ENCODE results near the gene AKAP6.
"Not testable (repeated sequence)": the region's sequence is repeated elsewhere in the genome, so short reads cannot be mapped to it uniquely, and the experiment has no call there.

The AKAP6 gene

GRCh38 chr14:32374155-32374554 lies 45.1 kb downstream of the AKAP6 start:
- no peak for DNase-seq

DNA sequence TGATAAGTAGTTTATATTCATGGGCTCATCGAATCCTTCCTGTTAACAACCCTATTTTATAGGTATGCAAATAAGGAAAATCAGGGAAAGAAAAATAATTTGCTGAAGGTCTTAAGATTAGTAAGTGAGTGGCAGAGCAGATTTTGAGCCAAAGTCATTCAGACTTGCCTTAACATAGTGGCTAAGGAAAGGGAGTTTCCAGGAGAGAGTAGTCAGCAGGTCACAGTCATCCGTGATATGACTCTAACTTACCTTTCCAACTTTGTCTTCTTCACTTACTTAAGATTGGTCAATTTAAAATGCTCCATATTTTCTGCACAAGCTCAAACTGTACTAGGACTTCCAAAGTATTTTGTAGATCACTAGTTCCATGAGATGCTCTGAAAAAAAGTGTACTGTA lies 46.6 kb downstream of the AKAP6 start:
- DNase-seq = no peak

DNA sequence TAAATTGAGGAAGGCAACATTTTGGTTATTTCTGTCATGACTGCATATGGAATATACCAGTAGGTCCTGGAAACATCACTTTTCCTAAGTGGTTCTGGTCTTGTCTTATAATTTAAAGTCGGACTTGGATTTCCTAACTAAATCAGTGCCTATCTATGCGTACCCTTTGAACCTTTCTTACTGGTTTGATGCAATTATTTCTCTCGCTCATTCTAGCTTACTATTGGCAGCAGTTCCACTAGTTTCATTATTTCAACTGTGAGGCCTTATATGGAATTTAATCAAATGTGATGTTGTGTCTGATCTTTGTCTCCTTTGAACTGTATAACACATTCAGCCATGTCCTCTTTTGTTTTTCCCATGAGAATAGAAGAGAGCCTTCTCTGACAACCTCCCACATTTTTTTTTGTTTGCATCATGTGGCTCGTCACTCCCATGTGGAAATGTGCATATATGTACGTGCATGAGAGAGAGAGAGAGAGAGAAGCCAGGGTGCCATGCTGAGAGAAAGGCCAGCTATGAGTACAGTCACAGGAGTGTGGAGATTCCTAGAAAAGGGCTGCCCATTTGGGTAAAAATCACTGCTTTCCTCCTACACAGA lies 48.0 kb downstream of the AKAP6 start:
- DNase-seq = no peak

DNA sequence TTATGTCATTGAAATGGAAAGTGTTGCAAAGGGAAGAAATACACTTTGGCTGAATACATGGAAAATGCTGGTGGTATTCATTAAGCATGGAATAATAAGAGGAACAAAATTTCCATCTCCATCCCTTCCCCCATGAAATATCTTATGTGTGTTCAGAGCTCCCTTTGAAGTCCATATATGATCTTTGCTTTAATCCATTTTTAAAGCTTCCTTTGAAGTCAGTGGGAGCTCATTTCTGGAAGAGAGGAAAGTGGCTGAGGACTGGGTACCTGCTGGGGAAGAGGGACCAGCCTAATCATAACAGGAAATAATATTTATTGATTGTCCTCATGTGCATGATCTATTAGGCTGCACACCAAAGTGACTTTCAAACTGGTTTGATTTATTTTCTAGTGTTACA lies 49.2 kb downstream of the AKAP6 start:
- no peak for DNase-seq

DNA sequence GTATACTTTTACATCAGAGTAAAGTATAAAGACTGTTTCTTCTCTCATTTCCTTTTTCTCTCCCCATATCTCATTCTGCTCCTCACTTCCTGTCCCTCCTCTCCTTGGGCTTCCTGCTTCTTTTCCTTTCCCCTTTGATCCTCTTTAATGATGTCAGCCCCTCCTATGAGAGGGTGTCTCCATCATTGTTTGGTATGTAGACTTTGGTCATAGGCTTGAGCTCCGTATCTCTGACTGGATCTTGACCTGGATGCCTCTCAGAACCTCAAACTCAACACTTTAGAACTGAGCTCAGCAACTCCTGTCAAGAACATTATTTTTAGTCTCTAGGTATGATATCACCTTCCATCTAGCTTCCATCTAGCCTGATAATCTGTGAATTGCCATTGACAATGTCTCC lies 50.3 kb downstream of the AKAP6 start:
- no peak for DNase-seq

- no peak for DNase-seq
Observed at GRCh38 chr14:32381869-32382268, 52.8 kb downstream of the AKAP6 start.

GRCh38 chr14:32382704-32383103 lies 53.6 kb downstream of the AKAP6 start:
- no peak for DNase-seq

DNA sequence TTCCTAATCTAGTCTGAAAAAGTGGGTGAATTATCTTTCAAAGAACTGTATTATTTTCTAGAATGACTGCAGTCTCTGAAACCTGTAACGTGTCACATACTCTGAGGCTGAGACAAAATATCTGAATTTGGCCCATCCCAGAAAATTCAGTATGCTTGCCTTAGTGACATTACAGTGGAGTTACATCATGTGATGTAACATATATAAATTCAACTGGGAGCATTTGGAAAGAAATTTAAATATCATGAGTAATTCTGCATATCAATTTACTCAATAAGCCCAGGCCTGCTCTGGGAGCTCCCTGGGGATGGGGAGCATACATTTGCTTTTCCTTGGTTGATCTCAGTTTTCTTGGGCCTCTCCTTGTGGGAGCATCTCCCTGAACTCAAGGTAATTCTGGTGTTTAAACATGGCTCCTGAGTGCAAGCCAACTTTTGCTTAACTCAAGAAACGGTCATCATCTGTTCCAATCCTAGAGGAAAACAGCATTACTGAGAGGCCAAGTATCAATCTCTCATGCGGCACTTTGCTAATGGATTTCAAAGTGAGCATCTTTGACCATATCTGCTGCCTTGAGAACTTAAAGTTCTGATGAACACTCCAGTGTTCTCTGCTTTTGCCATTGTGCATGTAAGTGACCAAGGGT lies 54.4 kb downstream of the AKAP6 start:
- no peak for DNase-seq

DNA sequence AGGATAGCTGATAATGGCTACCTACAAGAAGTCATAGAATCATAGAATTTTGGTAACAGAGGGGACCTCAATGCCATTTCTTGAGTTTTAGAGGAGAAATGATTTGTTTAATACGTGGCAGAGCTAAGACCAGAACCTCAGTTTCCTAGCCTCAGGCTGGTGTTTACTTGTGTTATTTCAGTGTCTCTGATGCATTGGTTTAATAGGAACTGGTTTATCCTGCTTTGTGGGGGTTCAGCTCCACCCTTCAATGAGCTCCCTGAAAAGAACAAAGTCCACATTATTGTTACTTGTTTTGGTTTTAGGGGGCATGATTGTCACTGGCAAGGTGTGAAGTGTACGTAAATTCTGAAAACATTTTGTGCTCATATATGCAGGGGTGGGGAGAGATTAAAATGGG lies 55.4 kb downstream of the AKAP6 start:
- DNase-seq = no peak

GRCh38 chr14:32387295-32387694 lies 58.2 kb downstream of the AKAP6 start:
- DNase-seq = not testable (repeated sequence)

GRCh38 chr14:32393119-32393518 lies 64.0 kb downstream of the AKAP6 start:
- DNase-seq = no peak

DNA sequence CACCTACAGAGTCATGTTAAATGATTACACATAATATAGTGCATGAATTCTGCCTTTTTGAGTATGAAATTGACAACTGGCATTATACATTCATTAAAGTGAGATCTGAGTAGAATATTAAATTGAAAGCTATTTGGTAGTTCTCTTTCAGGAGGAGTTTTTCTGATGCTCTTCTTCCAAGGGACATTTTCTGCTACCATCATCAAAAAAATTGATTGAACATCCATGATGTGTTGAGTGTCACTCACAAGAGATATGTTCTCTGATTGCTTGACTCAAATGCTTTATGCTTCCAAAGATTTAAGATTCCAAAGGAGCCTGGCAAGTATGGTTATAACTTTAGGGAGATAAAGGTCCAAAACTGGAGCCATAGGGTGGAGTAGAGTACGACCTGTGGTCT lies 64.9 kb downstream of the AKAP6 start:
- DNase-seq = no peak

GRCh38 chr14:32396885-32397284 lies 67.8 kb downstream of the AKAP6 start:
- DNase-seq = no peak

DNA sequence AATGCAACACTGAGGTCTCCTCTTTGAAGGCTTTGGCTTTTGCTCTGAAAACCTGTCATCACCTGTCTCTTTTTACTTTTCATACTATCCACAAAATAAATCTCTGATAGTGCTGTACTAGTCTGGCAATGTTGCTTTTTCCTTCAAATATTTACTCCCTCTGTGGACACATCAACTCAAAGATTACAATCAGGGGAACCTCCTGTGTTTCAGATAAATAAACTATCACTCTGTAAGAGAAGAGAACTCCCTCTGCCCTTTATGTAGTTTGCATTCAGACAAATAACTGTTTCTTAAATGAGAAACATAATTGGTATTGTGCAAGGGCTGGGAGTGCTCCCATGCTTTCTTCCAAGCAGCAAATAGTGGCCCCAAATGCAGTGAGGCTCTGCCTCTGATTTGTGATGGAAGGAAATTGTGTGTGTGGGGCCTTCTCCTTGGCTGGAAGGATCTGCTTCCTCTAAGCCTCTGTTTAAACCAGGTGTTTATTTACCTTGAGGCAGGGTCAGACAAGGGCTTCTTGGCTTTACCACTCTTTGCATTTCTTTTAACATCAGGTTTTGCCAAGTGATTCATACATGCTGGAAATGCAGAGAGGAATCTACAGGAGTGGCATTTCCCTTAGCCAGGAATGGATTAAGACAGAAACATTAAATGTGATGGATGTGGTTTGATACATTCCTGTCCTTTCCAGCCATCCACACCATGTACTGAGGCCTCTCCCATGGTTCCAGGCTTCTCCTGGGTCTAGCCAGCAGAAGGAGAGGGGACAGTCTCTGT lies 69.0 kb downstream of the AKAP6 start:
- no peak for DNase-seq

GRCh38 chr14:32399920-32400319 lies 70.8 kb downstream of the AKAP6 start:
- DNase-seq = no peak

DNA sequence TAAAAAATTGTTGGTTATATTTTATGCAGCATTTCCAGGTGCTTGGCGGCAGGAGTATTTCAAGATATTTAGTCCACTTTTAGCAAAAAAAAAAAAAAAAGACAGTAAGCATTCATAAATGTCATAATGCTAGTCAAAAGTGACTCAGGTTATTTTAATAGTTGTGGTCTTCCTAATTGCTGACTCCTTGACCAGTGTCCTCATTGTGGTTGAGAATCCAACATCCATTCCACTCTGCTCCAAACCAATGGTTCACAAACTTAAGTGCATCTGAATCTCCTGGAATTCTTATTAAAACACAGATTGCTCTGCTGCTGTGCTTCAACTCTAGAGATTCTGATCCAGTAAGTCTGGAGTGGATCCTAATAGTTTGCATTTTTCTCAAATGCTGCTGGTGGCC lies 71.4 kb downstream of the AKAP6 start:
- no peak for DNase-seq

DNA sequence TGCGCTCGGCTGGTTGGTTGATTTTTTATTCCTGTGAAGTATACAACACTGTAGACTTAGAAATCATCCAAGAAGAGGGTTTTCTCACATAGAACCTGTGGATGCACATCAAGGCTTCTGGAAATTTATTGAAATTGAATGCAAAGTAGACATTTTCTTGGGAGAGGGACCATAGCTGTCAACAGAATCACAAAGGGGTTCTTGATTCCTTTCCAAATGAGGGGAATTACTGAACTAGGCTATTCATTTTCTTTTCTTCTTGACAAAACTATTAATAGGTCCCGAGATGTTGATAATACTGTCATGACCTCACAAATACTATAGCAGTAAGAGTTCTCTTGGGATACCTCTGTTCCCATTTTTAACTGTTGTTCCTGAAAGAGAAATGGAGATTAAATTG lies 73.9 kb downstream of the AKAP6 start:
- no peak for DNase-seq

GRCh38 chr14:32403688-32404087 lies 74.6 kb downstream of the AKAP6 start:
- no peak for DNase-seq

GRCh38 chr14:32404784-32405573 lies 75.9 kb downstream of the AKAP6 start:
- DNase-seq = no peak

- DNase-seq = no peak
Observed at GRCh38 chr14:32405856-32406255, 76.8 kb downstream of the AKAP6 start.

DNA sequence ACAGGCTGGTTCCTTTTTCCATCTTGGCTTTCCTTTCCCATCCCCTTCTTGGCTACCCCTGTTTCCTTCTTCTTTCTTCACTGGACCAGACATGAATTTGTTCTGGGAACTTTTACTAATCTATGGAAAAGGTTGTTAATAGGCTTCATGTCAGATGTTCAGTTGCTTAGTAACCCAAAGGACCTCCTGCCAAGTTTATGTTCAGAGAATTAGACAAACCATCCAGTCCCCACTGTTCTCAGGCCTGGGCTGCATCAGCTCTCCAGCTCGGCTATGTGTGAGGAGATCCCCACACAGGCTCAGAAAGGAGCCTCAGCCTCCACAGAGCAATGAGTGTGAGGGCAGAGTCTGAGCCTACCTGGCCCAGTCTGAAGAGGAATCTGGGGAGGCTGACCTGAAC lies 78.0 kb downstream of the AKAP6 start:
- peak; percentile 32 for DNase-seq

DNA sequence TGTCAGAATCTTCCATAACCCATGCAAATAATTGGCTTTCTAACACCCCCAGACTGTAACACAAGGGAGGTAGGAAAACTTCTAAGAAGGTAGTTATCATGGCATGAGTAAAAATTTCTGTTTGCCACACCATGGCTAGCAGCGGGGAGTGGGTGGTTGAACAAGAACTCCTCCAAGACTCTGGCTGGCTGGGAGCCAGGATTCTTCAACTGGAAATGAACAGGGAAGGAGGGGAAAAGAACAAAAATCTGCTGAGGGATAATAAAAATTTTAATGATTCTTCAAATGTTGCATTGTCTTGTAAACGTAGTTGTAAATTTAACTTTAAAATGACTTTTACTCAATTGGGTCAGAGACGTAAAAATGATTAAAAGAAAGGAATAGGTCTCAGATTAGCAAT lies 78.9 kb downstream of the AKAP6 start:
- peak; percentile 39 for DNase-seq

GRCh38 chr14:32412103-32412502 lies 83.0 kb downstream of the AKAP6 start:
- DNase-seq = no peak

- no peak for DNase-seq
Observed at GRCh38 chr14:32412532-32412931, 83.4 kb downstream of the AKAP6 start.

Data from femur (tissue), 1 donor.